H1 (cell line): Measurements from ENCODE around the gene CTBP2.

Experiments used
- CTCF ChIP-seq, 3 experiments: IDR thresholded peaks; 1 replicate in 2 of 3; 2 replicates in 1 of 3; pipeline versions ENCODE4 v1.5.1 to v1.6.1; 2011; ENCODE audit warnings: low read length in 3 of 3, mild to moderate bottlenecking in 3 of 3, inconsistent platforms in 2 of 3, low read depth in 1 of 3, moderate library complexity in 1 of 3; ENCODE audit not compliant: insufficient read depth in 1 of 3; ENCODE audit errors: control extremely low read depth in 1 of 3
- GABPA ChIP-seq: IDR thresholded peaks from 2 replicates; pipeline ENCODE4 v1.6.1; 2011; ENCODE audit warnings: mild to moderate bottlenecking, low read length, moderate library complexity, borderline replicate concordance; ENCODE audit not compliant: insufficient read depth
- JUN ChIP-seq: IDR thresholded peaks from 2 replicates; pipeline ENCODE4 v1.6.1; 2011; ENCODE audit warnings: low read depth, mild to moderate bottlenecking, improper control_type of control experiment, low read length
- POLR2A ChIP-seq, 2 experiments: IDR thresholded peaks; 1 replicate in 1 of 2; 2 replicates in 1 of 2; pipeline ENCODE4 v1.6.1; 2011; ENCODE audit warnings: low read depth in 2 of 2, low read length in 2 of 2, mild to moderate bottlenecking in 2 of 2; ENCODE audit errors: control extremely low read depth in 1 of 2

GRCh38 chr10:125130260-125130659, 30.1 kb downstream of the CTBP2 start:
- TF ChIP-seq POLR2A (IDR thresholded peaks at IDR 0.05; ENCODE audit: control extremely low read depth in 1 of 2, low read depth in 2 of 2, low read length in 2 of 2): no peak
- TF ChIP-seq CTCF (IDR thresholded peaks at IDR 0.05; ENCODE audit: control extremely low read depth in 1 of 3, insufficient read depth in 1 of 3, low read depth in 1 of 3, low read length in 3 of 3): no peak
- no peak for TF ChIP-seq JUN
- TF ChIP-seq GABPA: no peak
